Gastrocnemius medialis (tissue), 4 donors: ENCODE data around the gene SEMA5B. TPM values are rescaled to one million over a fixed set of nuclear protein-coding genes. Genes with fewer than 3 reads are reported as not detected.

ENCODE experiments used
- ATAC-seq, 2 donors: fragments of 150-250 bp; one replicate each; pipeline ENCODE4 v1.9.1; 2016
- DNase-seq, 2 donors: peaks; one replicate each; pipeline ENCODE4 v3.0.0-alpha.2; 2019
- H3K27ac ChIP-seq, 4 donors: fragments of 200-600 bp; sonication (generic); 1 replicate in 1 of 4; 2 replicates in 3 of 4; pipeline ENCODE4 v1.5.1; 2016 to 2018; ENCODE audit warnings: mild to moderate bottlenecking in 2 of 4, moderate library complexity in 1 of 4
- H3K27me3 ChIP-seq, 3 donors: fragments of 200-600 bp; sonication (generic) in 2 of 3; 1 replicate in 1 of 3; 2 replicates in 2 of 3; pipeline versions ENCODE4 v1.5.1 to v1.6.0; 2016 to 2019; ENCODE audit warnings: mild to moderate bottlenecking in 1 of 3, moderate library complexity in 1 of 3
- H3K36me3 ChIP-seq, 2 donors: fragments of 200-600 bp; sonication (generic) in 1 of 2; one replicate each; pipeline ENCODE4 v1.5.1; 2017 to 2018
- H3K4me1 ChIP-seq, 2 donors: fragments of 200-600 bp; sonication (generic) in 1 of 2; one replicate each; pipeline ENCODE4 v1.5.1; 2016 to 2017; ENCODE audit warnings: mild to moderate bottlenecking in 2 of 2
- H3K4me3 ChIP-seq, 4 donors: fragments of 200-600 bp; sonication (generic) in 3 of 4; 1 replicate in 1 of 4; 2 replicates in 3 of 4; pipeline ENCODE4 v1.5.1; 2016 to 2019; ENCODE audit warnings: mild to moderate bottlenecking in 2 of 4
- H3K9me3 ChIP-seq, 3 donors: fragments of 200-600 bp; sonication (generic) in 2 of 3; 1 replicate in 1 of 3; 2 replicates in 2 of 3; pipeline ENCODE4 v1.5.1; 2016 to 2019
- CTCF ChIP-seq, 5 experiments: fragments of 450-650 bp in 3 of 5; fragments of 200-600 bp in 2 of 5; sonication (generic) in 2 of 5; IDR thresholded peaks in 4 of 5; conservative IDR thresholded peaks in 1 of 5; 1 replicate in 4 of 5; 2 replicates in 1 of 5; pipeline ENCODE4 v1.5.1; 2016 to 2019; ENCODE audit warnings: antibody characterized with exemption in 5 of 5, mild to moderate bottlenecking in 3 of 5, moderate library complexity in 3 of 5
- POLR2A ChIP-seq, 2 donors: fragments of 450-650 bp; IDR thresholded peaks; one replicate each; pipeline ENCODE4 v1.6.1; 2017; ENCODE audit warnings: antibody characterized with exemption in 2 of 2, mild to moderate bottlenecking in 2 of 2, moderate library complexity in 2 of 2
- in situ Hi-C, 4 donors: fragments of 200-750 bp; cut with MboI; loops; one replicate each; pipeline versions ENCODE4 v1.15.0 to v1.8.0; 2017; ENCODE audit warnings: low sequenced_read_pairs in 4 of 4
- intact Hi-C: fragments of 100-400 bp; cut with DNase I; formaldehyde crosslinking; loops from one replicate; pipeline ENCODE4 v1.15.1; 2023; ENCODE audit warnings: low total_unique reads
- total RNA-seq, 4 donors: library from RNA; depleted of rRNA; stranded (reverse); fragments of >200 nt; gene quantifications; one replicate each; pipeline versions ENCODE4 v1.1.0 to v1.2.3, GENCODE V29; 2016

The SEMA5B gene
- total RNA-seq, 4 donors from 2014 or later, result 0.10 to 0.26 TPM; not detected in 2

DNA sequence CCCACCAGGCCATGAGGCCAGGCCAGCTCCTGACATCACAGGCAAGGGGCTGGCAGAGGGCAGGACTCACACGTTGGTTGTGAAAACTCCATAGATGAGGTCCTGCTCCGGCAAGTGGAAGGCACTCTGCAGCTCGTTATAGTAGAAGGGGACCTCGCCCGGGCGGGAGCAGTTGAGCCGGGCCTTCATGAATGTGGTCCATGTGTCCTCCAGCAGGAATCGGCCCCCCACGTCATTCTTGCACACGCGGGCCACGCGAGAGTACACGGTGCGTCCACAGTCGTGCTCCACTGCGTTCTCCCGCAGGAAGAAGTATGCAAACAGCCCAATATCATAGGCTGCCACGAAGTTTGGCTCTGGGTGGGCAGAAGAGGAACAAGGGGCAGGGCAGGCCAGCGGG, 101.2 kb downstream of the SEMA5B start:
- TF ChIP-seq CTCF (IDR thresholded peaks at IDR 0.05 in 4 of 5, conservative IDR thresholded peaks at IDR 0.05 in 1 of 5) (no peak), POLR2A (IDR thresholded peaks at IDR 0.05) (no peak)
- Histone ChIP-seq H3K4me3 (no peak overlapping the region), H3K27ac (no peak overlapping the region), H3K4me1 (peaks cover 0 to 3% of the 10 kb centered on the region in 2 donors), H3K9me3 (no peaks in the 10 kb centered on the region), H3K36me3 (no peaks in the 10 kb centered on the region), H3K27me3 (peaks cover 20 to 25% (median 24%) of the 10 kb centered on the region in 3 donors)
- DNase-seq, result no peak
- no peak for ATAC-seq
- in situ Hi-C loops (loop anchor here in 2 of 4 donors (25.0 kb wide), 1 partner anchor 336 kb away; no protein-coding TSS in a partner anchor), intact Hi-C loops (no loop called here)

DNA sequence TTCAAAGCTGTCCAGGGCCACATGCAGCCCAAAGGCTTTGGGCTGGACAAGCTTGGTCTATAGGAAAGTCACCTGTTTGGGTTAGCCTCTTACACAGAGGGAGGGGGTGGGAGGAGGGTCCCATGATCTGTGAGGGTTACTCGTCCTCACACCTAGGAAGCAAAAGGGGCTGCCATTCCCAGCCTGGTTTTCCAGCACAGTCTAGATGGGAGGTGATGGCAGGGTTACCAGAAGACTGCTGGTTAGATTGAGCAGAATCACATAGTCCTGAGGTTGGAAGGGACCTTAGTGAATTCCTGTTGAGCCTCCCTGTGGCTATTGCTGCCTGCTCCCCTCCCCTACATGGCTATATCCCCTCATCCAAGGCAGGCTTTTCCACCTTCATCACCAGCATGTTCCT, 101.8 kb downstream of the SEMA5B start:
- DNase-seq, result no peak
- Histone ChIP-seq H3K4me3 (no peak overlapping the region), H3K9me3 (no peaks in the 10 kb centered on the region), H3K4me1 (peaks cover 0 to 3% of the 10 kb centered on the region in 2 donors), H3K36me3 (no peaks in the 10 kb centered on the region), H3K27me3 (peaks cover 20 to 28% (median 25%) of the 10 kb centered on the region in 3 donors), H3K27ac (no peak overlapping the region)
- intact Hi-C loops (no loop called here), in situ Hi-C loops (loop anchor here in 2 of 4 donors (25.0 kb wide), 1 partner anchor 337 kb away; no protein-coding TSS in a partner anchor)
- TF ChIP-seq POLR2A (IDR thresholded peaks at IDR 0.05) (no peak), CTCF (IDR thresholded peaks at IDR 0.05 in 4 of 5, conservative IDR thresholded peaks at IDR 0.05 in 1 of 5) (no peak)
- ATAC-seq, result no peak

- Histone ChIP-seq H3K36me3 (no peaks in the 10 kb centered on the region), H3K27ac (no peak overlapping the region), H3K4me3 (no peak overlapping the region), H3K4me1 (peaks cover 0 to 3% of the 10 kb centered on the region in 2 donors), H3K27me3 (peaks cover 20 to 28% (median 25%) of the 10 kb centered on the region in 3 donors), H3K9me3 (no peaks in the 10 kb centered on the region)
- DNase-seq, result no peak
- no peak for ATAC-seq
- in situ Hi-C loops, result no loop called here
- intact Hi-C loops, result no loop called here
- TF ChIP-seq POLR2A (IDR thresholded peaks at IDR 0.05), result no peak
- TF ChIP-seq CTCF (IDR thresholded peaks at IDR 0.05 in 4 of 5, conservative IDR thresholded peaks at IDR 0.05 in 1 of 5), result no peak
Observed at GRCh38 chr3:122924056-122924455, 103.5 kb downstream of the SEMA5B start.

GRCh38 chr3:122923611-122924010, 104.0 kb downstream of the SEMA5B start:
- Histone ChIP-seq H3K9me3 (no peaks in the 10 kb centered on the region), H3K36me3 (no peaks in the 10 kb centered on the region), H3K27ac (no peak overlapping the region), H3K4me1 (peaks cover 0 to 3% of the 10 kb centered on the region in 2 donors), H3K27me3 (peaks cover 20 to 28% (median 25%) of the 10 kb centered on the region in 3 donors), H3K4me3 (no peak overlapping the region)
- ATAC-seq, result no peak
- in situ Hi-C loops (no loop called here), intact Hi-C loops (no loop called here)
- DNase-seq, result no peak
- no peak for TF ChIP-seq CTCF (IDR thresholded peaks at IDR 0.05 in 4 of 5, conservative IDR thresholded peaks at IDR 0.05 in 1 of 5)
- no peak for TF ChIP-seq POLR2A (IDR thresholded peaks at IDR 0.05)
